ENCODE data around the gene CELA2B. TPM values are rescaled to one million over a fixed set of nuclear protein-coding genes. Genes with fewer than 3 reads are reported as not detected.
"Not testable (repeated sequence)": the region's sequence is repeated elsewhere in the genome, so short reads cannot be mapped to it uniquely, and the experiment has no call there.

The CELA2B gene
- total and polyA plus RNA-seq, 2 donors (not counting 1 experiment from before 2014, with no cell fraction given): not detected

DNA sequence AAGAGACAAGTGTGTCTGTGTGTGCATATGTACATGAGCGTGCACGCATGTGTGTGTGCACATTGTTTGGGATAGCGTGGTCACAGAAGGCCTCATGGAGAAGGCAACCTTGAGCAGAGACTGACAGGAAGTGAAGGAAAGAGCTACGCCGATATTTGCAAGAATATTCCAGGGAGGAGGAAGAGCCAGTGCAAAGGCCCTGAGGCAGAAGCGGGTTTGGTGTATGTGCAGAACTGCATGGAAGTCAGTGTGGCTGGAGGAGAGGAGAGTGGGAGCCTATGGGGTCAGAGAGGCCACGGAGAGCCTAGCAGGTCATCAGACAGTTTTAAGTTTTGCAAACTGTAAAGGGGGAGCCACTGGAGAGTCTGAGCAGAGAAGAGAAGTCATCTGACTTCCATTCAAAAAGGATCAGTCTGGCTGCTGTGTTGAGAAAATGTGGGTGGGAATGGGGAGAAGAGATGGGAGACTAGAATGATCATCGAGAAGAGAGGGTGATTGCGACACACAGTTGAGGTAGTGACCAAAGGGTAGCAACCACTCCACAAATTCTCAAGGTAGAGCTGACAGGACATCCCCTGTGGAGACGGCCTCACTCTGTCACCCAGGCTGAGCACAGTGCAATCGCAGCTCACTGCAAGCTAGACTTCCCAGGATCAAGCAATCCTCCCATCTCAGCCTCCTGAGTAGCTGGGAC lies 3.9 kb downstream of the CELA2B start:
- no peak for DNase-seq (ENCODE audit: low read depth in 2 of 2)
- no peak overlapping the region for H3K4me3 ChIP-seq (replicated peaks in 1 of 4; ENCODE audit: control extremely low read depth in 1 of 4, insufficient read depth in 1 of 4, low read depth in 3 of 4, low read length in 4 of 4)
- H3K4me2 ChIP-seq (ENCODE audit: extremely low read depth, insufficient read depth, low read length): no peak overlapping the region
- no peaks in the 10 kb centered on the region for H4K20me1 ChIP-seq (ENCODE audit: control insufficient read depth, extremely low read depth, insufficient read depth, low read length)
- H3K36me3 ChIP-seq (ENCODE audit: control insufficient read depth, insufficient read depth, low read length): no peaks in the 10 kb centered on the region
- H2AFZ ChIP-seq (ENCODE audit: low read length): no peak overlapping the region
- H3K4me1 ChIP-seq (ENCODE audit: control insufficient read depth, extremely low read depth, insufficient read depth, low read length): no peaks in the 10 kb centered on the region
- H3K79me2 ChIP-seq (ENCODE audit: control insufficient read depth, insufficient read depth, low read length): no peaks in the 10 kb centered on the region
- no peak overlapping the region for H3K9ac ChIP-seq (ENCODE audit: insufficient read depth, low read length)
- no peaks in the 10 kb centered on the region for H3K9me3 ChIP-seq (ENCODE audit: control insufficient read depth, insufficient read depth, low read depth, low read length)
- H3K27me3 ChIP-seq (ENCODE audit: control insufficient read depth, insufficient read depth, low read length): no peaks in the 10 kb centered on the region
- no peak for TF ChIP-seq EZH2 (IDR thresholded peaks at IDR 0.05; ENCODE audit: low read length, missing control alignments)
- TF ChIP-seq, protein P1, sequence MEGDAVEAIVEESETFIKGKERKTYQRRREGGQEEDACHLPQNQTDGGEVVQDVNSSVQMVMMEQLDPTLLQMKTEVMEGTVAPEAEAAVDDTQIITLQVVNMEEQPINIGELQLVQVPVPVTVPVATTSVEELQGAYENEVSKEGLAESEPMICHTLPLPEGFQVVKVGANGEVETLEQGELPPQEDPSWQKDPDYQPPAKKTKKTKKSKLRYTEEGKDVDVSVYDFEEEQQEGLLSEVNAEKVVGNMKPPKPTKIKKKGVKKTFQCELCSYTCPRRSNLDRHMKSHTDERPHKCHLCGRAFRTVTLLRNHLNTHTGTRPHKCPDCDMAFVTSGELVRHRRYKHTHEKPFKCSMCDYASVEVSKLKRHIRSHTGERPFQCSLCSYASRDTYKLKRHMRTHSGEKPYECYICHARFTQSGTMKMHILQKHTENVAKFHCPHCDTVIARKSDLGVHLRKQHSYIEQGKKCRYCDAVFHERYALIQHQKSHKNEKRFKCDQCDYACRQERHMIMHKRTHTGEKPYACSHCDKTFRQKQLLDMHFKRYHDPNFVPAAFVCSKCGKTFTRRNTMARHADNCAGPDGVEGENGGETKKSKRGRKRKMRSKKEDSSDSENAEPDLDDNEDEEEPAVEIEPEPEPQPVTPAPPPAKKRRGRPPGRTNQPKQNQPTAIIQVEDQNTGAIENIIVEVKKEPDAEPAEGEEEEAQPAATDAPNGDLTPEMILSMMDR (conservative IDR thresholded peaks at IDR 0.05 in 1 of 2, IDR thresholded peaks at IDR 0.05 in 1 of 2; ENCODE audit: low read depth in 1 of 2, low read length in 2 of 2): no peak
- H3K27ac ChIP-seq (ENCODE audit: insufficient read depth, low read length): no peak overlapping the region

DNA sequence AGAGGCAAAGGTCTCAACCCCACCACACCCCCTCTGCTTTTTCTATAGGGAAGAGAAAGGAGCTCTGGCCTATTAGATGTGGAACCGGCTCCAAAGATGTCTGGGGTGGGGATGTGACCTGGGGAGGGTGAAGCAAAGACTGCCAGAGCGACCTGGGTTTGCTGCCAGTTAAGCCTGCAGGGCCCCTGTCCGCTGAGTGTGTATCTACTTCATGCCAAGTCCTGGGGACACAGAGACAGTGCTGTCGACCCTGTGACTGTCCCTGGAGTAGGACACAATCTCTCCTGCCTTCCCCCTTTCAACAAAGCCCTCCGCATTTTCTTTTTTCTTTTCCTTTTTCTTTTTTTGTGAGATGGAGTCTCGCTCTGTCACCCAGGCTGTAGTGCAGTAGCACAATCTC lies 6.6 kb downstream of the CELA2B start:
- not testable (repeated sequence) for H3K9me3 ChIP-seq (ENCODE audit: control insufficient read depth, insufficient read depth, low read depth, low read length); H3K4me1 ChIP-seq (ENCODE audit: control insufficient read depth, extremely low read depth, insufficient read depth, low read length); H3K4me3 ChIP-seq (replicated peaks in 1 of 4; ENCODE audit: control extremely low read depth in 1 of 4, insufficient read depth in 1 of 4, low read depth in 3 of 4, low read length in 4 of 4); H3K36me3 ChIP-seq (ENCODE audit: control insufficient read depth, insufficient read depth, low read length); H4K20me1 ChIP-seq (ENCODE audit: control insufficient read depth, extremely low read depth, insufficient read depth, low read length); H3K9ac ChIP-seq (ENCODE audit: insufficient read depth, low read length); H3K27ac ChIP-seq (ENCODE audit: insufficient read depth, low read length); DNase-seq (ENCODE audit: low read depth in 2 of 2); H3K4me2 ChIP-seq (ENCODE audit: extremely low read depth, insufficient read depth, low read length); H3K79me2 ChIP-seq (ENCODE audit: control insufficient read depth, insufficient read depth, low read length); H3K27me3 ChIP-seq (ENCODE audit: control insufficient read depth, insufficient read depth, low read length); H2AFZ ChIP-seq (ENCODE audit: low read length)

DNA sequence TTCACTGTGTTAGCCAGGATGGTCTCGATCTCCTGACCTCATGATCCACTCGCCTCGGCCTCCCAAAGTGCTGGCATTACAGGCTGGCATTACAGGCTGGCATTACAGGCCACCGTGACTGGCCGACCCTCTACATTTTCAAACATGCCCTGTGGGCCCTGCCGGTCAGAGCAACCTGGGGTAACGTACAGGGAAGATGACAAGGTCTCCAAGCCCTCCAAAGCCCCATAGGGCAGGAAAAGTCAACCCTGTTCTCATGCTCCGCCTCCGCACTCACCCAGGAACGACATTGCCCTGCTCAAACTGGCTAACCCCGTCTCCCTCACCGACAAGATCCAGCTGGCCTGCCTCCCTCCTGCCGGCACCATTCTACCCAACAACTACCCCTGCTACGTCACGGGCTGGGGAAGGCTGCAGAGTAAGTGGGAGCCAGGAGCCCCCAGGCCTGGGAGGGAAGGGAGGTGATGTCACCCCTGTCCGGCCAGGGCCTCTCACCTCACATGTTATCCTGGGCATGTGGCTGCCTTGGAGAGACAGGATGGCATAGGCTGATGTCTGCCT lies 7.2 kb downstream of the CELA2B start:
- H3K79me2 ChIP-seq (ENCODE audit: control insufficient read depth, insufficient read depth, low read length); H3K27ac ChIP-seq (ENCODE audit: insufficient read depth, low read length); H3K36me3 ChIP-seq (ENCODE audit: control insufficient read depth, insufficient read depth, low read length); H4K20me1 ChIP-seq (ENCODE audit: control insufficient read depth, extremely low read depth, insufficient read depth, low read length); DNase-seq (ENCODE audit: low read depth in 2 of 2); H3K9me3 ChIP-seq (ENCODE audit: control insufficient read depth, insufficient read depth, low read depth, low read length); H3K4me3 ChIP-seq (replicated peaks in 1 of 4; ENCODE audit: control extremely low read depth in 1 of 4, insufficient read depth in 1 of 4, low read depth in 3 of 4, low read length in 4 of 4); H3K4me2 ChIP-seq (ENCODE audit: extremely low read depth, insufficient read depth, low read length); H3K4me1 ChIP-seq (ENCODE audit: control insufficient read depth, extremely low read depth, insufficient read depth, low read length); H3K27me3 ChIP-seq (ENCODE audit: control insufficient read depth, insufficient read depth, low read length); H3K9ac ChIP-seq (ENCODE audit: insufficient read depth, low read length); H2AFZ ChIP-seq (ENCODE audit: low read length): not testable (repeated sequence)

DNA sequence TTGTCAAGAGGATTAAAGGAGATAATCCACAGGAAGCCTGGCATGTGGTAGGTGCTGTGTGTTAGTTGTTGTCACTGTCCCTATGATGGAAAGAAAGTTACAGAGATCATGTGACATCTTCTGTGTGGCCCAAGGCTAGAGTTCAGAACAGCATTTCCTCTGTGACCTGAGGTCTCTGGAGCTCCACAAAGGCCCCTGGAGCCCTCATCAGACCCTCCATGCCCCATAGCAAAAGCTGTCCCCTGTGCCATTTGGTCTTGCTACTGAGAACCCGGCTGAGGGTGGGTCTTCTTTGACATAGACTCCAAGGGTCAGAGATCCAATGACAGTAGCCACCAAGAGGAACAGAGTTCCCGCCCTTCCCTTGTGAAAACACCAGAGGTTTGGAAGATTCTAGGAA lies 8.1 kb downstream of the CELA2B start:
- Histone ChIP-seq H3K4me3 (replicated peaks in 1 of 4; ENCODE audit: control extremely low read depth in 1 of 4, insufficient read depth in 1 of 4, low read depth in 3 of 4, low read length in 4 of 4) (no peak overlapping the region), H2AFZ (ENCODE audit: low read length) (no peak overlapping the region), H3K9ac (ENCODE audit: insufficient read depth, low read length) (no peak overlapping the region), H4K20me1 (ENCODE audit: control insufficient read depth, extremely low read depth, insufficient read depth, low read length) (no peaks in the 10 kb centered on the region), H3K9me3 (ENCODE audit: control insufficient read depth, insufficient read depth, low read depth, low read length) (no peaks in the 10 kb centered on the region), H3K27me3 (ENCODE audit: control insufficient read depth, insufficient read depth, low read length) (no peaks in the 10 kb centered on the region), H3K4me1 (ENCODE audit: control insufficient read depth, extremely low read depth, insufficient read depth, low read length) (no peaks in the 10 kb centered on the region), H3K27ac (ENCODE audit: insufficient read depth, low read length) (no peak overlapping the region), H3K79me2 (ENCODE audit: control insufficient read depth, insufficient read depth, low read length) (no peaks in the 10 kb centered on the region), H3K36me3 (ENCODE audit: control insufficient read depth, insufficient read depth, low read length) (no peaks in the 10 kb centered on the region), H3K4me2 (ENCODE audit: extremely low read depth, insufficient read depth, low read length) (no peak overlapping the region)
- DNase-seq (ENCODE audit: low read depth in 2 of 2): no peak
- TF ChIP-seq, protein P1 (conservative IDR thresholded peaks at IDR 0.05 in 1 of 2, IDR thresholded peaks at IDR 0.05 in 1 of 2; ENCODE audit: low read depth in 1 of 2, low read length in 2 of 2): no peak
- TF ChIP-seq EZH2 (IDR thresholded peaks at IDR 0.05; ENCODE audit: low read length, missing control alignments): no peak

DNA sequence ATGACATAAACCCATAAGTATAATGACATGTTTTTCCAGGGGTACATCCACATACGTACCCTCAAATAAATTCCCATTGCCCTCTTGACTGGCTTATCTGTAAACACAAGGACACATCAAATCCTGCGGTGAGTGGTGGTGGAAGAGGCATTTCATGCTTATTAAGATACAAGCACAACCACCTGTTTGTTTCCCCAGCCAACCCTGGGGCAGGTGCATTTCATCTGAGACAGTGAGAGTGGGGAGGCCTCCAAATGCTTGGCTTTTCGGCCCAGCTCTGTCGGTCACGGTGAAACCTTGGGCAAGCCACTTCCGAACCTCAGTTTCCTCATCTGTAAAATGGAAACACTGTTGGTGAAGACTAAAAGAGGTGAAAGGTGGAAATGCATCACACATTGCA lies 8.5 kb downstream of the CELA2B start:
- not testable (repeated sequence) for H3K4me1 ChIP-seq (ENCODE audit: control insufficient read depth, extremely low read depth, insufficient read depth, low read length); H3K27ac ChIP-seq (ENCODE audit: insufficient read depth, low read length); H3K9ac ChIP-seq (ENCODE audit: insufficient read depth, low read length); H3K9me3 ChIP-seq (ENCODE audit: control insufficient read depth, insufficient read depth, low read depth, low read length); H3K79me2 ChIP-seq (ENCODE audit: control insufficient read depth, insufficient read depth, low read length); H3K4me3 ChIP-seq (replicated peaks in 1 of 4; ENCODE audit: control extremely low read depth in 1 of 4, insufficient read depth in 1 of 4, low read depth in 3 of 4, low read length in 4 of 4); H2AFZ ChIP-seq (ENCODE audit: low read length); H3K4me2 ChIP-seq (ENCODE audit: extremely low read depth, insufficient read depth, low read length); H3K27me3 ChIP-seq (ENCODE audit: control insufficient read depth, insufficient read depth, low read length); H3K36me3 ChIP-seq (ENCODE audit: control insufficient read depth, insufficient read depth, low read length); DNase-seq (ENCODE audit: low read depth in 2 of 2); H4K20me1 ChIP-seq (ENCODE audit: control insufficient read depth, extremely low read depth, insufficient read depth, low read length)

All from fibroblast of lung (primary cell).